Measurements from ENCODE around the gene HSD17B14.
A peak's percentile ranks its signal among the peaks of the same experiment; 100 is the strongest.
"Not testable (repeated sequence)": the region's sequence is repeated elsewhere in the genome, so short reads cannot be mapped to it uniquely, and the experiment has no call there.

The HSD17B14 gene

GRCh38 chr19:48867123-48867745, 30.9 kb upstream of the HSD17B14 start:
- no peak for DNase-seq

DNA sequence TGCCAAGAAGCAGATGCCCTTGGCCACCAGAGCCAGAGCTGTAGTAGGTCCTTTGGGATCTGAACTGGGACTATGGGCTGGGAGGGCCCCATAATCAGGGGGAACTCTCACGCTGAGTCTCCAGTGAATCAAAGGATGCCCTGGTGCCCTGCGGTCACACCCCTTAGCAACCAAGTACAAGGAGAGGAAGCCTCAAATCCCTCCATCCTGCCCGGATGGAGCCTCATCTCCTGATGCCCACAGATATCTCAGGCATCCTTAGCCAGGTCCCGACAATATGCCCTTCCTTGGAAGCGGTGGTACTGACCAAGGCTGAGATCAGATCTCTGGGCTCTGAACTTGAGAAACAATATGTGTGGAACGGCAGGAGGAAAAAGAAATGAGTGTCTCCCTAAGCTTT, 30.4 kb upstream of the HSD17B14 start:
- DNase-seq = no peak

DNA sequence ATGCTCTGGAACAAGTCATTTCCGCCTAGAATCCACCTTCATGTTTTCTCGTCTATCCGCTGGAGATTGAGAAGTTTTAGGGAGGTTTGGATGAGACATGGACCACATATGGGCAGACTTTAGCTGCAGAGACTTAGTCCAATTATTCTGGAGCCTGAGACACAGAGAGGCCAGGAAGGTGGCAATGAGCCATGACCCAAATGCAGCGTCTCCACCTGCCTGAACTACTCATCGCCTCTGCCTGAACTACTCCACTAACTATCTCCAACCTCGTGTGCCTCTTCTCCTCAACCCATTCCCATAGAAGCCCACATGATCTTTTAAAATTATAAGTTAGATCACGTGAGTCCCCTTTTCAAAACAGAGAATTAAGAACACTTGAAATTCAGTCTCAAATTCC, 26.5 kb upstream of the HSD17B14 start:
- DNase-seq = no peak

DNA sequence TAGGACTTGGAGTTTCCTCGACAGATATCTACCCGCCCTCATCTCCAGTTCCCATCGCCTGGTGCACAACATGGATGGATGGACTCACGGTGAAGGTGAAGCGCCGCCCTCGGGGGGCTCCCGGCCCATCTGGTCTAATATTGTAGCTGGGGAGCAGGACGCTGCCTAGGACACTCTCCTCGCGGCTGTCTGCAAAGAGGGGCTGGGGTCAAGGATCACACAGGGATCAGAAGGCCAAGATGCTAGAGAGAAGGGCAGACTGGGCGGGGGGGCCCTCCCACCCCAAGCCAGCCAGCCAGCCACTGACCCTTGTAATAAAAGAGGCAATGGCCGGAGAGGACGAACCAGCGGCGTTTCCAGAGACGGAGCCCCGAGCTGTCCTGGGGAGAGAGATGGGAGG, 25.0 kb upstream of the HSD17B14 start:
- no peak for DNase-seq

GRCh38 chr19:48859711-48860572, 23.7 kb upstream of the HSD17B14 start:
- no peak for DNase-seq

DNA sequence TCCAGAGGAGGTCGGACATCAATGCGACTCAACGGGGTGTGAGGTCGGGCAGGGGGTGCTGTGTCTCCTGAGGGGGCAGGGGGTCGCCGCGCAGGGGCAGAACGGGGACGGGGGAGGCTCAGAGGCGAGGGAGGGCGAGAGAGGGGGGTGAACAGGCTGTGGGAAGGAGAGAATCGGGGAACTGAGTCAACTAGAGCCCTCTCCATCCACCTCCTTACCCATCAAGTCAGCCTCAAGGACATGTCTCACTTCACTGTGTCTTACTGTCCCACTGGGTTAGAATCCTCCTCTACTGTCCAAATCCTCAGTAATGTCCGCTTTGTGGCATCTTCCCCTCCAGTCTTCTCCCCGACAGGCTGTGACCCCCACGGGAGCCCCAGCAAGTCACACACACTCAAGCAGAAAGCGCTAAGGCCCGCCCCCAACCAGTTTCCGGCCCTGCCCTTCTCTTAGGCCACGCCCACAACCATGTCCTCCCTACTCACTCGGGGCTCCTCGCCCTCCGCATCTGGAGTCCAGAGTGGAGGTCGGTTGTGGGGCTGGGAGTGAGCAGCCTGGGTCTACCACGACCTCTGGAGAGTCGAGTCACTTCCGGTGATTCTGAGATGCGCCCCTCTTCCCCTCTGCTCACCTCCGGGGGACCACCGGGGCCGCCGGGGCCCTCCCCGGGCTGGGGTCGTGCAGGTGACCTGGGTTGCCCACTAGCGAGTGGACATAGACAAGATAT, 22.9 kb upstream of the HSD17B14 start:
- no peak for DNase-seq

DNA sequence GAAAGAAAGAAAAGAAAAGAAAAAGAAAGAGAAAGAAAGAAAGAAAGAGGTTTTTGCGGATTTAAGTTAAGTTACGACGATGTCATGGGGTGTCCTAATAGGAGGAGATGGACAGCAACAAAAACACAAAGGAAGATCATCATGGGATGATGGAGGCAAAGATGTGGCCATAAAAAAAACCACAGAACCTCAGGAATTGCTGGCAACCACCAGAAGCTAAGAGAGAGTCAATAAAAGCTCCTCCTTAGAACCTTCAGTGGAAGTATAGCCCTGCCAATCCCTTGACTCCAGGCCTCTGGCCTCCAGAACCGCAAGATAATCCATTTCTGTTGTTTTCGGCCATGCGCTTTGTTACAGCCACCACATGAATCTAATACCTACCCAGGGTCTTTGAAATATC, 20.6 kb upstream of the HSD17B14 start:
- DNase-seq = no peak

DNA sequence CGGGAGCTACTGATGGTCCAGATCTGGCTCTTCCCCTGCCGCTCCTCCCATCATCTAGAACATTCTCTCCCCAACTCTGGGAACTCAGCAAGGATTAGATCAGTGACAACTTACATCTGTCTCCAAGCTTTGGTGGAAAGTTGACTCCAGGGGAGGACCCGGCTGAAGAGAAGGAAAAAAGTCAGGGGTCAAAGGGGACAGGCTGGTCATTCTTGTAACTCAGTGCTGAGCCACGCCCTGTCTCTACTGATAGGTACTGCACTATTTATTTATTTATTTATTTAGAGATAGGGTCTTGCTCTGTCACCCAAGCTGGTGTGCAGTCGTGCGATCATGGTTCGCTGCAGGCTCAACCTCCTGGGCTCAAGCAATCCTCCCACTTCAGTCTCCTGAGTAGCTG, 17.8 kb upstream of the HSD17B14 start:
- no peak for DNase-seq

GRCh38 chr19:48853483-48853882, 17.2 kb upstream of the HSD17B14 start:
- DNase-seq = no peak

- no peak for DNase-seq
Measured at GRCh38 chr19:48852292-48852691, 16.0 kb upstream of the HSD17B14 start.

DNA sequence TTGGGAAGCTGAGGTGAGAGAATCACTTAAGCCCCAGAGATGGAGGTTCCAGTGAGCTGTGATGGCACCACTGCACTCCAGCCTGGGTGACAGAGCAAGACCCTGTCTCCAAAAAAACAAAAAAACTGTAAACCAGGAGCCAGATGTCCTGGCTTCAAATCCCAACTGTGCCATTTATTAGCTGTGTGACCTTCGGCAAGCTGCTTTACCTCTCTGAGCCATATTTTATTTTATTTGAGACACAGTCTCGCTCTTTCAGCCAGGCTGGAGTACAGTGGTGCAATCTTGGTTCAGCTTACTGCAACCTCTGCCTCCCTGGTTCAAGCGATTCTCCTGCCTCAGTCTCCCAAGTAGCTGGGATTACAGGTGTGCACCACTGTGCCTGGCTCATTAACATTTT, 10.4 kb upstream of the HSD17B14 start:
- not testable (repeated sequence) for DNase-seq

- DNase-seq = no peak
Measured at GRCh38 chr19:48845384-48845783, 9.1 kb upstream of the HSD17B14 start.

- DNase-seq = no peak
Measured at GRCh38 chr19:48844472-48844871, 8.2 kb upstream of the HSD17B14 start.

DNA sequence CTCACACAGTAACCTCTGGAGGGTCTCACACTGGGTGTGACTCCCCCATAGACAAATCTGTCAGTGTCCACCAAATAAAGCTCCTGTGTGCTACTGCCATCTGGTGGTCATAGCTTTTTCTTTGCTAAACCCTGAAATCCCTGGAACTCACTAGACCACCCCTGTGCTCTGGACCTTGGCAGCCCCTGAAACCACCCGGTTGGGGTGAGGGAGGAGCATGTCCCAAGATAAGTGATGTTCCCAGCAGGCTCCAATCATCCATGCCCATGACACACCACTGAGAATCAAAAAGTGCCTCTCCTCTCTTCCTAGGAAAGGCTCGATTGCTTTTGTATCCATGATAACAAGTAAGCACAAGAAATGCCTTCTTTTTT, 6.5 kb upstream of the HSD17B14 start:
- DNase-seq = no peak

DNA sequence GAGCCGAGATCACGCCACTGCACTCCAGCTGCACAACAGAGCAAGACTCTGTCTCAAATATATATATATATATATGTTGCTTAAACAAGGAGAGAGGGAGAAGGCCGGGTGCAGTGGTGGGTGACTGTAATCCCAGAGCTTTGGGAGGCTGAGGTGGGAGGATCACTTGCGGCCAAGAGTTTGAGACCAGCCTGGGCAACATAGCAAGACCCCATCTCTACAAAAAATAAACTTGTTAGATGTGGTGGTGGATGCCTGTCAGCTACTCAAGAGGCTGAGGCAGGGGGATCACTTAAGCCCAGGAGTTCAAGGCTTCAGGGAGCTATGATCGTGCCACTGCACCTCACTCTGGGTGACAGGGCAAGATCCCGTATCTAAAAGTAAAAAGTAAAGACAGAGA, 5.3 kb upstream of the HSD17B14 start:
- no peak for DNase-seq

- no peak for DNase-seq
Measured at GRCh38 chr19:48841047-48841446, 4.8 kb upstream of the HSD17B14 start.

DNA sequence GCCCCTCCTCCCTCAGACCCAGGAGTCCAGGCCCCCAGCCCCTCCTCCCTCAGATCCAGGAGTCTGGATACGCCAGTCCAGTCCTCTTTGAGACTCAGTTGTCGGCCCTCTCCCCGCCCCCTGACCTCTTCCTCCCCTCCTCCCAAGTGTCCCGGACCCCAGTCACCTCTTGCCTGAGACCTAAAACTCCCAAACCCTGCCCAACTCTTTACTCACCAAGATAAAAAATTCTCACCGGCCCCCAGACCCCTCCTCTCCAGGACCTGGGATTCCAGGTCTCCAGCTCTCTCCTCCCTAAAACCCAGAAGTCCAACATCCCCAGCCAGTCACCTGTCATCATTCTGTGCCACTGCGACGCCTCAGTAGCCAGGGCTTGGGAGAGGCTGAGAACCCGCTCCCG, 1.4 kb upstream of the HSD17B14 start:
- DNase-seq = no peak

GRCh38 chr19:48837051-48837524, 797 bp upstream of the HSD17B14 start:
- DNase-seq = no peak

GRCh38 chr19:48835734-48836088, 580 bp downstream of the HSD17B14 start:
- DNase-seq = peak; percentile 52

DNA sequence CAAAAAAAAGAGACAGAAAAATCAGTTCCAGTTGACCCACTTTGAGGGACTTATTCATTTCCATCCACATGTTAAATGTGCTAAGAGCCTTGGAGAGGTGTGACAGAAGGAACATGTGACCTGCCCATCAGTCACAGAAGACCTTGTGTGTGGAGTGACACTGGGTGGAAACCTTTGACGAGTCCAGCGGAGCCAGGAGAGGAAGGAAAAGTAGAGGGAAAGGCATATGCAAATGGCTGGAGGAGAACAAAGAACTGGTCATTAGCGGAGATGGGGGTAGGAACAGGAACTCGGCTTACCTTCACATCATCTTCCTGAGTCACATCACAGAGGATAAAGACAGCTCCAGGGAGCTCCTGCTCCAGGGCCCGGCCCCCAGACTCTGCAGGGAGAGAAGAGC, 2.3 kb downstream of the HSD17B14 start:
- DNase-seq = no peak

- no peak for DNase-seq
Measured at GRCh38 chr19:48833049-48833448, 3.2 kb downstream of the HSD17B14 start.

- DNase-seq = no peak
Measured at GRCh38 chr19:48830965-48831364, 5.3 kb downstream of the HSD17B14 start.

DNA sequence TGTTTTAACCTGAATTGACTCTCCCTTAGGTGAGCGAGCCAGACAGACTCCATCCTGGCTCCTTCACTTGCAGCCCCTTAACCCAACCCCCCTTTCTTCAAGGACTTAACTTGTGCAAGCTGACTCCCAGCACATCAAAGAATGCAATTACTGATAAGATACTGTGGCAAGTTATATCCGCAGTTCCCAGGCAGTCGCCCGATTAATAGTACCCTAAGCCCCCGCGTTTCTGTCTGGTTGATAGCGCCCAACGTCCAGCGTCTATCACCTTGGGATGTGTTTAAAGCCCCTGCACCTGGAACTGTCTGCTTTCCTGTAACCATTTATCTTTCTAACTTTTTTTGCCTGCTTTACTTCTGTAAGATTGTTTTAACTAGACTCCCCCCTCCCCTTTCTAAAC, 6.2 kb downstream of the HSD17B14 start:
- DNase-seq = no peak

- no peak for DNase-seq
Measured at GRCh38 chr19:48826606-48827020, 9.7 kb downstream of the HSD17B14 start.
